NCI-H82 treated with DMSO at 0.1 percent for 48 hours (cell line): ENCODE measurements around the gene SPATA2L.

Experiments
- DNase-seq: peaks from one replicate; lab custom pipeline; 2025; ENCODE audit not compliant: unreplicated experiment; lab: John Stamatoyannopoulos, UW

SPATA2L gene

GRCh38 chr16:89729293-89729692 lies 27.8 kb upstream of the SPATA2L start:
- DNase-seq, result no peak

GRCh38 chr16:89727406-89728120 lies 26.1 kb upstream of the SPATA2L start:
- DNase-seq, result no peak

- no peak for DNase-seq
Observed at GRCh38 chr16:89723279-89724250, 22.1 kb upstream of the SPATA2L start.

GRCh38 chr16:89722392-89723278 lies 21.1 kb upstream of the SPATA2L start:
- no peak for DNase-seq

GRCh38 chr16:89721546-89722391 lies 20.3 kb upstream of the SPATA2L start:
- no peak for DNase-seq

- no peak for DNase-seq
Observed at GRCh38 chr16:89720813-89721545, 19.5 kb upstream of the SPATA2L start, which contains the start of the genes VPS9D1 and ZNF276. VPS9D1 (minus strand) TSS chr16:89720898; CDS start chr16:89720861, 37 bp downstream. ZNF276 (plus strand) TSS chr16:89721537; CDS start chr16:89721641, 104 bp downstream.

GRCh38 chr16:89720551-89720812 lies 19.0 kb upstream of the SPATA2L start:
- DNase-seq, result no peak

- no peak for DNase-seq
Observed at GRCh38 chr16:89717688-89718505, 16.4 kb upstream of the SPATA2L start.

GRCh38 chr16:89716916-89717687 lies 15.6 kb upstream of the SPATA2L start:
- DNase-seq, result no peak

- DNase-seq, result no peak
Observed at GRCh38 chr16:89716493-89716892, 15.0 kb upstream of the SPATA2L start.

- DNase-seq, result no peak
Observed at GRCh38 chr16:89712274-89712781, 10.8 kb upstream of the SPATA2L start.

- peak; percentile 38 for DNase-seq
Observed at GRCh38 chr16:89711601-89712273, 10.2 kb upstream of the SPATA2L start.

GRCh38 chr16:89710709-89711564 lies 9.4 kb upstream of the SPATA2L start:
- DNase-seq, result no peak

- DNase-seq, result no peak
Observed at GRCh38 chr16:89709716-89710432, 8.4 kb upstream of the SPATA2L start.

GRCh38 chr16:89709166-89709565 lies 7.7 kb upstream of the SPATA2L start:
- DNase-seq, result no peak
